ENCODE results near the gene SUPT3H. TPM values are rescaled to one million over a fixed set of nuclear protein-coding genes. Genes with fewer than 3 reads are reported as not detected.

Gene SUPT3H
- total RNA-seq, 1 experiment from 2014 or later, result 10.3 TPM

GRCh38 chr6:45024610-45025009 lies 353.1 kb downstream of the SUPT3H start:
- H3K27ac Mint-ChIP-seq (ENCODE audit: unreplicated experiment), result no peak overlapping the region
- H3K36me3 Mint-ChIP-seq (ENCODE audit: insufficient read depth, unreplicated experiment), result no peaks in the 10 kb centered on the region
- H3K27me3 Mint-ChIP-seq (ENCODE audit: unreplicated experiment), result no peaks in the 10 kb centered on the region
- intact Hi-C loops (cut with micrococcal nuclease; ENCODE audit: unreplicated experiment), result no loop called here
- no TSS peak for BruUV-seq (replicated peaks)
- CTCF ChIA-PET, result no interaction called here
- H3K4me3 Mint-ChIP-seq (ENCODE audit: low read depth, unreplicated experiment), result no peak overlapping the region
- no peak for DNase-seq
- H3K9me3 Mint-ChIP-seq (ENCODE audit: low read depth, unreplicated experiment), result peaks cover 7% of the 10 kb centered on the region
- no peaks in the 10 kb centered on the region for H3K4me1 Mint-ChIP-seq (ENCODE audit: low read depth, unreplicated experiment)
- TF ChIP-seq, protein P1, sequence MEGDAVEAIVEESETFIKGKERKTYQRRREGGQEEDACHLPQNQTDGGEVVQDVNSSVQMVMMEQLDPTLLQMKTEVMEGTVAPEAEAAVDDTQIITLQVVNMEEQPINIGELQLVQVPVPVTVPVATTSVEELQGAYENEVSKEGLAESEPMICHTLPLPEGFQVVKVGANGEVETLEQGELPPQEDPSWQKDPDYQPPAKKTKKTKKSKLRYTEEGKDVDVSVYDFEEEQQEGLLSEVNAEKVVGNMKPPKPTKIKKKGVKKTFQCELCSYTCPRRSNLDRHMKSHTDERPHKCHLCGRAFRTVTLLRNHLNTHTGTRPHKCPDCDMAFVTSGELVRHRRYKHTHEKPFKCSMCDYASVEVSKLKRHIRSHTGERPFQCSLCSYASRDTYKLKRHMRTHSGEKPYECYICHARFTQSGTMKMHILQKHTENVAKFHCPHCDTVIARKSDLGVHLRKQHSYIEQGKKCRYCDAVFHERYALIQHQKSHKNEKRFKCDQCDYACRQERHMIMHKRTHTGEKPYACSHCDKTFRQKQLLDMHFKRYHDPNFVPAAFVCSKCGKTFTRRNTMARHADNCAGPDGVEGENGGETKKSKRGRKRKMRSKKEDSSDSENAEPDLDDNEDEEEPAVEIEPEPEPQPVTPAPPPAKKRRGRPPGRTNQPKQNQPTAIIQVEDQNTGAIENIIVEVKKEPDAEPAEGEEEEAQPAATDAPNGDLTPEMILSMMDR (IDR thresholded peaks at IDR 0.05; ENCODE audit: unreplicated experiment), result no peak

DNA sequence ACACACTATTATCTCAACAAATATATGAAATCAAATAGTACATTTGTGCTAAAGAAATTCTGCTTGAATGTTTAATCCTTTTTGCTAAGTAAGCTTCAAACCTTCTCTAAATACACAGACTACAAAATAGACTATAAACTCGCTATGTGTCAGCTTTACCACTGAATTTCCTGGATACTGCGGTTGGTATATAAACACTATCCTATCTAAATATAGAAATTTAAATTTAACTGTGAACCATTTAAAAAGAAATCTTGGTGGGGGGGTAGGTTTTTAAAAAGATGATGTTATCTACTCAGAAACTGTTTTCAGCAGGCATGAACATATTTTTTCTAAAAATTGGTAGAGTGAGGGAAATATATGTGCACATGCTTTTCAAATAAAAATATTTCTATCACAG lies 356.1 kb downstream of the SUPT3H start:
- CTCF ChIA-PET, result no interaction called here
- H3K36me3 Mint-ChIP-seq (ENCODE audit: insufficient read depth, unreplicated experiment), result no peaks in the 10 kb centered on the region
- no peaks in the 10 kb centered on the region for H3K27me3 Mint-ChIP-seq (ENCODE audit: unreplicated experiment)
- peaks cover 6% of the 10 kb centered on the region for H3K9me3 Mint-ChIP-seq (ENCODE audit: low read depth, unreplicated experiment)
- H3K4me1 Mint-ChIP-seq (ENCODE audit: low read depth, unreplicated experiment), result no peaks in the 10 kb centered on the region
- BruUV-seq (replicated peaks), result no TSS peak
- no peak for DNase-seq
- no peak overlapping the region for H3K27ac Mint-ChIP-seq (ENCODE audit: unreplicated experiment)
- intact Hi-C loops (cut with micrococcal nuclease; ENCODE audit: unreplicated experiment), result no loop called here
- no peak overlapping the region for H3K4me3 Mint-ChIP-seq (ENCODE audit: low read depth, unreplicated experiment)
- TF ChIP-seq, protein P1 (IDR thresholded peaks at IDR 0.05; ENCODE audit: unreplicated experiment), result no peak

DNA sequence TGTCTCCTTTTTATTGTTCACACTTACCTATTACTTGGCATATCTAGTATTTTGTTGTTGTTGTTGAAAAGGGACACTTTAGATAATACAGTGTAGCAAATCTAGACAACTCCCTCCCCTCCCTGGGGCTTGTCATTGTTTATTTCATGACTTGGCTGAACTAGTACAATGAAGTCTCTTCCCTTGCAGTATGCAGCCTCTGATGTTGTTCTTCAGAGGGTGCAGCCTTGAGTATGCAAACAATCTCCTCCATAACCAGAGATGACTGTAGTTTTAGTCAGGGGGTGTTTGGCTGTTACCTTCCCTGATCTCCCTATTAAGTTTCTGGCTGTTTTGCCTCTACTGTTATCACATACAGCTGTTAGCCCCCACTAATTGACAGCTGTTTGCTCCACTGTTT lies 365.0 kb downstream of the SUPT3H start:
- no peak for DNase-seq
- TF ChIP-seq, protein P1 (IDR thresholded peaks at IDR 0.05; ENCODE audit: unreplicated experiment), result no peak
- Mint-ChIP-seq H3K4me1 (ENCODE audit: low read depth, unreplicated experiment) (peaks cover under 1% of the 10 kb centered on the region), H3K9me3 (ENCODE audit: low read depth, unreplicated experiment) (no peaks in the 10 kb centered on the region), H3K4me3 (ENCODE audit: low read depth, unreplicated experiment) (no peak overlapping the region), H3K27ac (ENCODE audit: unreplicated experiment) (no peak overlapping the region), H3K36me3 (ENCODE audit: insufficient read depth, unreplicated experiment) (no peaks in the 10 kb centered on the region), H3K27me3 (ENCODE audit: unreplicated experiment) (no peaks in the 10 kb centered on the region)
- CTCF ChIA-PET, result interaction anchor here (0.6 kb wide), 1 partner anchor 58 kb away, joined by 5 read pairs; no protein-coding TSS in a partner anchor
- BruUV-seq (replicated peaks), result no TSS peak
- intact Hi-C loops (cut with micrococcal nuclease; ENCODE audit: unreplicated experiment), result no loop called here

DNA sequence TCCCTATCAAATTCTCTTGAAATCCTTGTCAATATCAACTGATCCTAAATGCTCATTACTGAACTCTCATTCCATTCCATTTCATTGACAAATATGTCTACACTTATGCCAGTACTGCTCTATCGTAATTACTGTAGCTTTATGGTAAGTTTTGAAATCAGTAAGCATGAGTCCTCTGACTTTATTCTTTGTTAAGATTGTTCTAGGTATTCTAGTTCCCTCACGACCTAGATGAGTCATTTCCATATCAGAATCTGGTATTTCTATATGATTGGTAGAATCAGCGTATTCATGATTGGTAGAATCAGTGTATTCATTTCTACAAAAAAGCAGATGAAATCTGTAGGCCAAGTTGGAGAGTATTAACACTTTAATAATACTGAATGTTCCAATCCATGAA lies 368.2 kb downstream of the SUPT3H start:
- no peaks in the 10 kb centered on the region for H3K27me3 Mint-ChIP-seq (ENCODE audit: unreplicated experiment)
- no peaks in the 10 kb centered on the region for H3K36me3 Mint-ChIP-seq (ENCODE audit: insufficient read depth, unreplicated experiment)
- no peak overlapping the region for H3K4me3 Mint-ChIP-seq (ENCODE audit: low read depth, unreplicated experiment)
- TF ChIP-seq, protein P1 (IDR thresholded peaks at IDR 0.05; ENCODE audit: unreplicated experiment), result no peak
- intact Hi-C loops (cut with micrococcal nuclease; ENCODE audit: unreplicated experiment), result loop anchor here (5.0 kb wide), 1 partner anchor 82 kb away; no protein-coding TSS in a partner anchor
- CTCF ChIA-PET, result no interaction called here
- peaks cover 10% of the 10 kb centered on the region for H3K4me1 Mint-ChIP-seq (ENCODE audit: low read depth, unreplicated experiment)
- H3K27ac Mint-ChIP-seq (ENCODE audit: unreplicated experiment), result no peak overlapping the region
- BruUV-seq (replicated peaks), result no TSS peak
- H3K9me3 Mint-ChIP-seq (ENCODE audit: low read depth, unreplicated experiment), result no peaks in the 10 kb centered on the region
- DNase-seq, result no peak

Data from Calu3 (cell line).